Endothelial cell (in vitro differentiated cells): ENCODE results near the gene PEX5L. TPM values are rescaled to one million over a fixed set of nuclear protein-coding genes. Genes with fewer than 3 reads are reported as not detected.
A peak's percentile ranks its signal among the peaks of the same experiment; 100 is the strongest.

Source experiments
- DNase-seq: peaks from one replicate; pipeline ENCODE4 v3.0.0; 2021; ENCODE audit warnings: low spot score
- H3K27ac Mint-ChIP-seq: one replicate; pipeline ENCODE4 v1.8.0; 2021; ENCODE audit warnings: mixed read lengths, inconsistent platforms; ENCODE audit not compliant: unreplicated experiment
- H3K27me3 Mint-ChIP-seq: one replicate; pipeline ENCODE4 v1.8.0; 2021; ENCODE audit warnings: mild to moderate bottlenecking, moderate library complexity, mixed read lengths, inconsistent platforms; ENCODE audit not compliant: unreplicated experiment
- H3K36me3 Mint-ChIP-seq: one replicate; pipeline ENCODE4 v1.8.0; 2021; ENCODE audit warnings: mild to moderate bottlenecking, low read depth, mixed read lengths, inconsistent platforms; ENCODE audit not compliant: unreplicated experiment
- H3K4me1 Mint-ChIP-seq: one replicate; pipeline ENCODE4 v1.8.0; 2021; ENCODE audit warnings: mild to moderate bottlenecking, mixed read lengths, inconsistent platforms; ENCODE audit not compliant: unreplicated experiment
- H3K4me3 Mint-ChIP-seq: one replicate; pipeline ENCODE4 v1.8.0; 2021; ENCODE audit warnings: mild to moderate bottlenecking, mixed read lengths, inconsistent platforms; ENCODE audit not compliant: unreplicated experiment
- H3K9me3 Mint-ChIP-seq: one replicate; pipeline ENCODE4 v1.8.0; 2021; ENCODE audit warnings: mixed read lengths, inconsistent platforms; ENCODE audit not compliant: unreplicated experiment
- total RNA-seq: library from RNA; stranded (reverse); fragmentation: NEBNext Ultra II Directional; extraction: Animal tissue kit (Norgen Biotek cat#: 25700); gene quantifications from one replicate; pipeline ENCODE4 v1.2.1, GENCODE V29; 2021; ENCODE audit not compliant: unreplicated experiment
- TF ChIP-seq, protein P1 (sequence below): fragments of 200-600 bp; sonication (generic); IDR thresholded peaks from one replicate; pipeline ENCODE4 v1.5.0; 2021; ENCODE audit warnings: antibody characterized with exemption; ENCODE audit not compliant: unreplicated experiment

The PEX5L gene
- total RNA-seq, 1 donor from 2014 or later: 5.2 TPM

DNA sequence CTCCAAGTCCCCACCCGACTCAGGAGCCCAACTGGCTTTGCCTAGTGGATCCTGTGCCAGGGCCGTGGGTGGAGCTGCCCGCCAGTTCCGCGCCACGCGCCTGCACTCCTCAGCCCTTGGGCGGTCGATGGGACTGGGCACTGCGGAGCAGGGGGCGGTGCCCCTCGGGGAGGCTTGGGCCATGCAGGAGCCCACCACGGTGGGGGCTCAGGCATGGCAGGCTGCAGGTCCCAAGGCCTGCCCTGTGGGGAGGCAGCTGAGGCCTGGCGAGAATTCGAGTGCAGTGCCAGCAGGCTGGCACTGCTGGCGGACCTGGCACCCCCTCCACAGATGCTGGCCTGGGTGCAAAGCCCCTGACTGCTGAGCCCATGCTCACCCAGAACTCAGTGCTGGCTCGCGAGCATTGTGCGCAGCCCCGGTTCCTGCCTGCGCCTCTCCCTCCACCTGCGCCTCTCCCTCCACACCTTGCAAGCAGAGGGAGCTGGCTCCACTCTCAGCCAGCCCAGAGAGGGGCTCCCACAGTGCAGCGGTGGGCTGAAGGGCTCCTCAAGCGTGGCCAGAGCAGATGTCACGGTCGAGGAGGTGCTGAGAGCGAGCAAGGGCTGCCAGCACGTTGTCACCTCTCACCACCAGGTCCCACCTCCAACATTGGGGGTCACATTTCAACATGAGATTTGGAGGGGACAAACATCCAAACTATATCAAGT is 261.2 kb downstream of the PEX5L start:
- peaks cover 12% of the 10 kb centered on the region for H3K27me3 Mint-ChIP-seq
- no peak overlapping the region for H3K27ac Mint-ChIP-seq
- H3K4me1 Mint-ChIP-seq: peaks cover 27% of the 10 kb centered on the region
- peak overlapping the region; percentile 82 for H3K4me3 Mint-ChIP-seq
- no peak for DNase-seq
- H3K9me3 Mint-ChIP-seq: no peaks in the 10 kb centered on the region
- TF ChIP-seq, protein P1, sequence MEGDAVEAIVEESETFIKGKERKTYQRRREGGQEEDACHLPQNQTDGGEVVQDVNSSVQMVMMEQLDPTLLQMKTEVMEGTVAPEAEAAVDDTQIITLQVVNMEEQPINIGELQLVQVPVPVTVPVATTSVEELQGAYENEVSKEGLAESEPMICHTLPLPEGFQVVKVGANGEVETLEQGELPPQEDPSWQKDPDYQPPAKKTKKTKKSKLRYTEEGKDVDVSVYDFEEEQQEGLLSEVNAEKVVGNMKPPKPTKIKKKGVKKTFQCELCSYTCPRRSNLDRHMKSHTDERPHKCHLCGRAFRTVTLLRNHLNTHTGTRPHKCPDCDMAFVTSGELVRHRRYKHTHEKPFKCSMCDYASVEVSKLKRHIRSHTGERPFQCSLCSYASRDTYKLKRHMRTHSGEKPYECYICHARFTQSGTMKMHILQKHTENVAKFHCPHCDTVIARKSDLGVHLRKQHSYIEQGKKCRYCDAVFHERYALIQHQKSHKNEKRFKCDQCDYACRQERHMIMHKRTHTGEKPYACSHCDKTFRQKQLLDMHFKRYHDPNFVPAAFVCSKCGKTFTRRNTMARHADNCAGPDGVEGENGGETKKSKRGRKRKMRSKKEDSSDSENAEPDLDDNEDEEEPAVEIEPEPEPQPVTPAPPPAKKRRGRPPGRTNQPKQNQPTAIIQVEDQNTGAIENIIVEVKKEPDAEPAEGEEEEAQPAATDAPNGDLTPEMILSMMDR: no peak
- peaks cover 40% of the 10 kb centered on the region for H3K36me3 Mint-ChIP-seq

DNA sequence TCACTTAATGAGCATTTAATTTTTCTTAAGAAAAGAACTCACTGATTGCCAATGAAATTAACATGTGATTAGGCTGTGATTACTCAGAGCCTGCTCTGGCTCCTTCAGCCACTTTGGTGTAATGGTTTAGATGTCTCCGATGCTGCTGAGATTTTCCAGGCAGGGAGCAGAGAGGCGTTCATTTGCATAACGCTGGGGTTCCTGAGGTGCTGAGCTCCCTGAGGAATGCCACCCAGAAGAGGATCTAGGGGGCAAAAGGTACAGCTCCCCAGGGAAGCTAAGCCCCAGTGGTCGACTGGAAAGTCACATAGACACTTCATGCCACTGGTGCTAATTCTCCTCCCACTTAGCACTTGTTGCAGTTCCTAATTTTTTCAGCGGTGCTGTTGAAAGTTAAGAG is 264.4 kb downstream of the PEX5L start:
- no peak for DNase-seq
- peaks cover 24% of the 10 kb centered on the region for H3K36me3 Mint-ChIP-seq

DNA sequence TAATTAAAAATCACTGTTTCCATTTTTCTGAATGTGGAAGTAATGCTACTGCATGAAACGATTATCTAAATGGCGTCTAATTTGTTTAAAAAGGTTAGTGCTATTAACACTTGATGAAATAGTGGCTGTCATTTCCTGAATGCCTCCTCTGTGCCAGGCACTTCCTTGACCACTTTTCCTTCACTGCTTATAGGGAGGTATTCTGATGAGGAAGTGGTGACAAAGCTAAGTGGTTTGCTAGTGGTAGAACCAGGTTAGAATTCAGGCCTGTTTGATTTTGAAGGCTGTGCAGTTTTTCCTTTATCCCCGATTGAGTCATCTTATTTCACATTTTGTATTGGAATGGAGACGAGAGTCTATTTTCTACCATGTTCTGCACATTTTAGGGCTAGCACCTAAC is 264.9 kb downstream of the PEX5L start:
- Mint-ChIP-seq H3K9me3 (no peaks in the 10 kb centered on the region), H3K4me1 (peaks cover 18% of the 10 kb centered on the region), H3K4me3 (no peak overlapping the region), H3K27ac (no peak overlapping the region), H3K27me3 (peaks cover 6% of the 10 kb centered on the region), H3K36me3 (peaks cover 27% of the 10 kb centered on the region)
- DNase-seq: no peak
- TF ChIP-seq, protein P1: no peak

More for the DNA sequence above, 264.4 kb downstream of the PEX5L start:
- Mint-ChIP-seq H3K4me3 (no peak overlapping the region), H3K27me3 (peaks cover 4% of the 10 kb centered on the region), H3K27ac (no peak overlapping the region), H3K4me1 (peaks cover 22% of the 10 kb centered on the region), H3K9me3 (no peaks in the 10 kb centered on the region)
- TF ChIP-seq, protein P1: no peak

DNA sequence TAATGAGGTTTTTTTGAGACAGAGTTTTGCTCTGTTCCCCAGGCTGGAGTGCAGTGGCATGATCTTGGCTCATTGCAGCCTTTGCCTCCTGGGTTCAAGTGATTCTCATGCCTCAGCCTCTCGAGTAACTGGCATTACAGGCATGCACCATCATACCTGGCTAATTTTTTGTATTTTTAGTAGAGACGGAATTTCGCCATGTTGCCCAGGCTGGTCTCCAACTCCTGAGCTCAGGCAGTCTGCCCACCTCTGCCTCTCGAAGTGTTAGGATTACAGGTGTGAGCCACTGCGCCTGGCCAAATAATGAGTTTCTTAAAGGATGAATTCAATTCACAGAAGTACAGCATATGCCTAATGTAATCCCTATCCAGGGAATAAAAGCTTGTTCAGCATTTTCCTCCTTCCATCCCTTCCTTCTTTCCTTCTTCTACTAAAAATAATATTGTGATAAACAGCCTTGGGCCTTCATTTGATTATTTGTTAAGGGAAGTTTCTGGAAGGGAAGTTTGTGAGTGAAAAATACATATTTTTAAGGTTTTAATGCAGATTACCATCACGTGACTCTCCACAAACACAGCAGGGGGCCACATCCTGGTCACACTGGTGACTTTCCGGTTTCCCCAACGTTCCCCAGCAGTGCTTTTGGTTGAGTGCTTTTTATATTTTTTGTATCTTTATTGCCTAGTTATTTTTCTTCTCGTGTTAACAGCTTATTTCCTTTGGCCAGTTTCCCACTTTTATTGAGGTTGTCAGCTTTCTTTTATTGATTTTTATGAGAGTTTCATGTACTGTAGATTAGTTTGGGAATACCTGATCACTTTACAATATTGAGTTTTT is 267.1 kb downstream of the PEX5L start:
- H3K27ac Mint-ChIP-seq: no peak overlapping the region
- H3K4me3 Mint-ChIP-seq: no peak overlapping the region
- no peak for DNase-seq
- H3K36me3 Mint-ChIP-seq: peaks cover 24% of the 10 kb centered on the region
- peaks cover 4% of the 10 kb centered on the region for H3K27me3 Mint-ChIP-seq
- TF ChIP-seq, protein P1: no peak
- H3K9me3 Mint-ChIP-seq: no peaks in the 10 kb centered on the region
- peaks cover 11% of the 10 kb centered on the region for H3K4me1 Mint-ChIP-seq

DNA sequence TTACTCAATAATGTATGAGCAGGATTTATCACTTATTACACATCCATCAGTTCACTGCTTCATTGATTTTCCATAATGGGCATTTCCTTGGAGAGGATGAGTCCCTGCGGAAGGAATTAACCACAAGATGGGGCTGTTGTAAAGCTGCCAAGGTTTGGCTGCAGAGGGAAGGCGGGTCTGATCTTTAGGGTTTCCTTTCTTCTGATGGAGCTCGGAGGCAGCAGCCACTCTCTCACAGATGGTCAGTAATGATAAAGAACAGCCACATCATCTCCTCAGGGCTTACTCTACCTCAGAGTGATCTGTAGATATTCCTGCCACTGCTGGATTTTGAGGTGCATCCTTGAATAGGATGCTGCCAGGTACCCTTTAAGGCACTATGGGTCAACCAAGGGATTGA is 268.7 kb downstream of the PEX5L start:
- Mint-ChIP-seq H3K4me1 (peaks cover 11% of the 10 kb centered on the region), H3K27ac (peak overlapping the region; percentile 67), H3K9me3 (no peaks in the 10 kb centered on the region), H3K36me3 (peaks cover 11% of the 10 kb centered on the region), H3K27me3 (peaks cover 2% of the 10 kb centered on the region), H3K4me3 (no peak overlapping the region)
- TF ChIP-seq, protein P1: no peak
- peak; percentile 63 for DNase-seq
